HepG2 (cell line): ENCODE data around the gene PLAAT1. TPM values are rescaled to one million over a fixed set of nuclear protein-coding genes. Genes with fewer than 3 reads are reported as not detected.

ENCODE experiments used
- ATAC-seq: fragments of 200-7000 bp; cut with Tn5 transposase; 3 replicates; pipeline ENCODE4 v1.9.1; 2020; ENCODE audit warnings: mild to moderate bottlenecking, moderate library complexity
- BruUV-seq: library from RNA; stranded (reverse); fragments of 400-500 nt; replicated peaks from 2 replicates; lab custom pipeline; 2021; lab: Mats Ljungman, UMichigan
- CTCF ChIA-PET: fragments of 300-600 bp; formaldehyde crosslinking; extraction: SDS; loops from one replicate; lab custom pipeline; 2021; ENCODE audit warnings: low total read pairs, inconsistent platforms, low intra/inter-chr PET ratio; lab: Yijun Ruan, JAX
- POLR2A ChIA-PET: fragments of 350-600 bp; sonication (Branson Sonifier 250); formaldehyde crosslinking; loops from one replicate; lab custom pipeline; 2020; ENCODE audit warnings: antibody characterized with exemption, inconsistent platforms; lab: Yijun Ruan, JAX
- DNase-seq: peaks from one replicate; pipeline ENCODE4 v3.0.0-alpha.2; 2015; ENCODE audit warnings: low spot score
- FAIRE-seq: peaks from 3 replicates; lab custom pipeline; 2011; peaks lifted over from hg19 to GRCh38; lab: Jason Lieb, UNC
- H2AFZ ChIP-seq: one replicate; pipeline ENCODE4 v1.6.1; 2011; ENCODE audit warnings: low read length, inconsistent platforms
- H3K27ac ChIP-seq: fragments of 300-600 bp; 3 replicates; pipeline ENCODE4 v1.8.0; 2011; ENCODE audit warnings: mixed run types, mild to moderate bottlenecking, mixed read lengths, low read length, inconsistent platforms; ENCODE audit not compliant: insufficient read depth; ENCODE audit errors: extremely low read length
- H3K27me3 ChIP-seq, 2 experiments: fragments of 200-600 bp in 1 of 2; 2 replicates in 1 of 2; 3 replicates in 1 of 2; pipeline versions ENCODE4 v1.6.0 to v1.8.0; 2011; ENCODE audit warnings: low read length in 2 of 2, mild to moderate bottlenecking in 2 of 2, moderate library complexity in 2 of 2, inconsistent platforms in 1 of 2; ENCODE audit not compliant: insufficient read depth in 2 of 2, control insufficient read depth in 1 of 2
- H3K36me3 ChIP-seq, 2 experiments: fragments of 200-600 bp in 1 of 2; replicated peaks in 1 of 2; 2 replicates in 1 of 2; 3 replicates in 1 of 2; pipeline versions ENCODE4 v1.5.1 to v1.8.0; 2011; ENCODE audit warnings: low read length in 2 of 2, inconsistent platforms in 1 of 2; ENCODE audit not compliant: insufficient read depth in 2 of 2, control insufficient read depth in 1 of 2
- H3K4me1 ChIP-seq: 2 replicates; pipeline ENCODE4 v1.5.1; 2012; ENCODE audit warnings: low read length, inconsistent platforms; ENCODE audit not compliant: insufficient read depth
- H3K4me2 ChIP-seq: 2 replicates; pipeline ENCODE4 v1.6.0; 2011; ENCODE audit warnings: low read depth, low read length, inconsistent platforms
- H3K4me3 ChIP-seq, 3 experiments: fragments of 200-600 bp in 1 of 3; sonication (generic), shearing (Covaris generic) in 1 of 3; replicated peaks in 1 of 3; 2 replicates each; pipeline ENCODE4 v1.5.1; 2011 to 2016; ENCODE audit warnings: low read length in 3 of 3, inconsistent platforms in 2 of 3, low read depth in 2 of 3, mild to moderate bottlenecking in 2 of 3, control low read depth in 1 of 3, mixed read lengths in 1 of 3; ENCODE audit not compliant: insufficient read depth in 1 of 3
- H3K79me2 ChIP-seq: one replicate; pipeline ENCODE4 v1.6.1; 2011; ENCODE audit warnings: low read length, inconsistent platforms; ENCODE audit not compliant: insufficient read depth
- H3K9ac ChIP-seq: 2 replicates; pipeline ENCODE4 v1.6.0; 2011; ENCODE audit warnings: mild to moderate bottlenecking, low read depth, low read length, inconsistent platforms; ENCODE audit not compliant: insufficient read depth
- H3K9me3 ChIP-seq: 2 replicates; pipeline ENCODE4 v1.5.1; 2012; ENCODE audit warnings: mild to moderate bottlenecking, low read length
- H4K20me1 ChIP-seq: 2 replicates; pipeline ENCODE4 v1.6.0; 2011; ENCODE audit warnings: inconsistent platforms, mild to moderate bottlenecking, low read length, moderate library complexity; ENCODE audit not compliant: insufficient read depth
- CC2D1A ChIP-seq: sonication (generic); formaldehyde crosslinking; IDR thresholded peaks from 2 replicates; pipeline ENCODE4 v1.8.1; 2023; ENCODE audit warnings: mild to moderate bottlenecking, missing genetic modification reagents
- HIVEP1 ChIP-seq: sonication (generic); formaldehyde crosslinking; IDR thresholded peaks from 2 replicates; pipeline ENCODE4 v1.4.0; 2020; ENCODE audit warnings: mild to moderate bottlenecking, missing genetic modification reagents
- PRMT3 ChIP-seq: sonication (generic); formaldehyde crosslinking; IDR thresholded peaks from 2 replicates; pipeline ENCODE4 v1.8.1; 2022; ENCODE audit warnings: low read depth, mild to moderate bottlenecking, moderate library complexity, missing genetic modification reagents, borderline replicate concordance
- SALL1 ChIP-seq: sonication (generic); formaldehyde crosslinking; IDR thresholded peaks from 2 replicates; pipeline ENCODE4 v1.8.0; 2022; ENCODE audit warnings: mild to moderate bottlenecking, missing genetic modification reagents
- TMF1 ChIP-seq: sonication (generic); formaldehyde crosslinking; IDR thresholded peaks from 2 replicates; pipeline ENCODE4 v1.8.1; 2022; ENCODE audit warnings: low read depth, missing genetic modification reagents
- ZNF143 ChIP-seq: sonication (generic); formaldehyde crosslinking; IDR thresholded peaks from 2 replicates; pipeline ENCODE4 v1.4.0; 2020; ENCODE audit warnings: missing genetic modification reagents
- ZNF589 ChIP-seq: sonication (generic); formaldehyde crosslinking; conservative IDR thresholded peaks from 2 replicates; pipeline ENCODE4 v1.8.0; 2022; ENCODE audit warnings: mild to moderate bottlenecking, moderate library complexity, missing genetic modification reagents
- ZNF879 ChIP-seq: sonication (generic); formaldehyde crosslinking; IDR thresholded peaks from 2 replicates; pipeline ENCODE4 v1.8.1; 2023; ENCODE audit warnings: missing genetic modification reagents
- ZSCAN9 ChIP-seq: IDR thresholded peaks from 2 replicates; pipeline ENCODE4 v1.6.1; 2016; ENCODE audit warnings: borderline replicate concordance
- WGBS: methylation state at CpG from one replicate; pipeline ENCODE4 v1.1.6; 2017; ENCODE audit warnings: low lambda C conversion rate; 5-methylcytosine and 5-hydroxymethylcytosine counted together
- in situ Hi-C: cut with HindIII; loops from 2 replicates; pipeline ENCODE4 v1.10.0; 2017; ENCODE audit warnings: low pct_unique_long_range_greater_than_20kb; ENCODE audit not compliant: extremely low pct_ligation_motif_present
- intact Hi-C: fragments of 100-400 bp; cut with micrococcal nuclease; formaldehyde crosslinking; loops from one replicate; pipeline ENCODE4 v1.10.0; 2022; ENCODE audit not compliant: unreplicated experiment
- polyA plus RNA-seq, 8 experiments: library from polyadenylated mRNA; depleted of rRNA in 3 of 8; stranded (reverse) in 7 of 8; unstranded in 1 of 8; fragments of >200 nt; fragmentation: Illumina TruSeq in 4 of 8; extraction: Trizol in 4 of 8; gene quantifications; 2 replicates each; pipeline versions ENCODE4 v1.2.1 to v1.2.3, GENCODE V29; 2011 to 2016; ENCODE audit warnings: low read depth in 4 of 8, missing spikeins in 1 of 8, mixed read lengths in 1 of 8; ENCODE audit not compliant: insufficient read depth in 1 of 8
- total RNA-seq, 5 experiments: library from RNA; depleted of rRNA; stranded (reverse); fragments of >200 nt; fragmentation: Illumina TruSeq; extraction: Trizol; gene quantifications; 2 replicates each; pipeline ENCODE4 v1.2.3, GENCODE V29; 2016; ENCODE audit warnings: low read depth in 1 of 5
- TF ChIP-seq, protein P1 (sequence below): sonication (generic); formaldehyde crosslinking; IDR thresholded peaks from 2 replicates; pipeline ENCODE4 v1.4.0; 2020; ENCODE audit warnings: mild to moderate bottlenecking, low read depth, missing genetic modification reagents

Gene PLAAT1
- total and polyA plus RNA-seq, 2 of the 13 experiments (the other 11 are each of a cell fraction or from before 2014, with no cell fraction given) = not detected

DNA sequence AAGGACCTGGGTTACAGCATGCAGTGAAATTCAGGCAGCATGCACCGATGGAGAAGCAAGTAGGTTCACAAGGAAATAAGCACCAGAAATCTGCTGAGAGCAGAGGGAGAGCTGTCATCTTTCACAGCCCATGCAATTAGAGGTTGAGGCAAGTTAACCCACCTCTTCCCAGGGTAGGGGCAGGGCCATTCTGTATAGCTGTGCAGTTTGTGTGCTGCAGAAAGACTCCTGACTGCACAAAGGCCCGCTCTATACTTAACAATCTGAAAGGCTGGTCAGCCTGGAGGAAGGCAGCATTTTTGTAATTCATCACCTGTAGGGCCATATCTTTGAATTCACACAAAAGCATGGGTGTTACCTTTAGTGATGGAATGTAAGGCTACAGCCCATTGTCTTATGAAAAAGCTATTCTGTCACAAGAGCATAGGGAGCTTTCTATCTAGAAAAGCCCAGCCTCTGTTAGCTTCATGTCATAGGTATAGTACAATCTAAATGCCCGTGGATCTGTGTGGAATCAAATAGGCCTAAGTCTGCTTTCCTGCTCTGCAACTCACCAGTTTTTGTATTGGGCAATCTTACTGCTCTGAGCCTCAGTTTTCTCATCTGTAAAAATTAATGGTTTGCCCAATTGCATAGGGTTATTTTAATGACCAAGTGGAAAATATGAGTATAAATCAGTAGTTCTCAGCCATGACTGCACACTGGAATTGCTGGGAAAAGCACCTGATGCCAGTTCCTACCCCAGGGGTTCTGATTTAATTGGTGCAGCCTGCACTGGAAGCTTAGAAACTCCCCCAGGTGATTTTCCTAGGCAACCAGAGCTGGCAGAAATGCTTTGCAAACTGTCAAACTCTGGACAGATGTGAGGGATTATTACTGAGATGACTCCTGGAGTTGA lies 72.3 kb downstream of the PLAAT1 start:
- Histone ChIP-seq H3K9me3 (no peaks in the 10 kb centered on the region), H3K4me1 (no peaks in the 10 kb centered on the region), H3K27me3 (no peaks in the 10 kb centered on the region), H4K20me1 (no peaks in the 10 kb centered on the region), H3K4me3 (no peak overlapping the region)
- intact Hi-C loops = no loop called here
- in situ Hi-C loops = no loop called here
- no peak for ATAC-seq
- CTCF ChIA-PET = no interaction called here
- no peak for DNase-seq
- TF ChIP-seq SALL1 (CRISPR knock-in tag) = no peak
- TF ChIP-seq, all 625 proteins: peak for 0
- BruUV-seq = no TSS peak
- Histone ChIP-seq H3K79me2 (no peaks in the 10 kb centered on the region), H3K9ac (no peak overlapping the region), H3K27ac (no peak overlapping the region), H2AFZ (no peak overlapping the region), H3K4me2 (no peak overlapping the region), H3K36me3 (no peaks in the 10 kb centered on the region)
- 0% methylated on average over 3 of the region's 3 CpGs for WGBS
- POLR2A ChIA-PET = no interaction called here
- FAIRE-seq = no peak

DNA sequence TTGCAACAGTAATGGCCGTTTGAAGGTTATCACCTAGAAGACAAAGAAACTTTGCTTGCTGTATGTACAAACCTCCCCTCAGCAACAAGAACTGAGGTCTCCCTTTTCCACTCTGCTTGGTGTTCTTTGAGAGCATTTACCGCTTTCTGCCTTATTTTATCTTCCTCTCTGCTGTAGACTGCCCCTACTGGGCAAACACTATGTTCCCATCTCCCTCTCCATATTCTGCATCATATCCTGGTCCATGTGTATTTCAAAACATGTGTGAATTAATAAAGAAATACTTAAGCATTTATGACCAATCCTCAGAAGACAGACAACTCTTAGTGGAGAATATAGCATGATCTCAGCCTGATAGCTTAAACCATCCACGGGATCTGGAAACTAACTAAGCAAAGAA lies 73.1 kb downstream of the PLAAT1 start:
- no peak for FAIRE-seq
- ATAC-seq = peak; percentile 68
- 1% methylated on average over 3 of the region's 3 CpGs for WGBS
- in situ Hi-C loops (no loop called here), intact Hi-C loops (no loop called here)
- no peaks in the 10 kb centered on the region for H3K79me2 ChIP-seq
- no peak overlapping the region for H3K27ac ChIP-seq
- H2AFZ ChIP-seq = no peak overlapping the region
- ChIA-PET POLR2A (no interaction called here), CTCF (no interaction called here)
- H3K36me3 ChIP-seq = no peaks in the 10 kb centered on the region
- no TSS peak for BruUV-seq
- H3K4me1 ChIP-seq = no peaks in the 10 kb centered on the region
- H3K9me3 ChIP-seq = no peaks in the 10 kb centered on the region
- no peak for DNase-seq
- no peak for TF ChIP-seq ZNF589 (CRISPR knock-in tag)
- no peak for TF ChIP-seq HIVEP1
- no peak for TF ChIP-seq ZSCAN9
- no peak for TF ChIP-seq TMF1 (CRISPR knock-in tag)
- TF ChIP-seq CC2D1A (CRISPR knock-in tag) = no peak
- TF ChIP-seq, protein P1, sequence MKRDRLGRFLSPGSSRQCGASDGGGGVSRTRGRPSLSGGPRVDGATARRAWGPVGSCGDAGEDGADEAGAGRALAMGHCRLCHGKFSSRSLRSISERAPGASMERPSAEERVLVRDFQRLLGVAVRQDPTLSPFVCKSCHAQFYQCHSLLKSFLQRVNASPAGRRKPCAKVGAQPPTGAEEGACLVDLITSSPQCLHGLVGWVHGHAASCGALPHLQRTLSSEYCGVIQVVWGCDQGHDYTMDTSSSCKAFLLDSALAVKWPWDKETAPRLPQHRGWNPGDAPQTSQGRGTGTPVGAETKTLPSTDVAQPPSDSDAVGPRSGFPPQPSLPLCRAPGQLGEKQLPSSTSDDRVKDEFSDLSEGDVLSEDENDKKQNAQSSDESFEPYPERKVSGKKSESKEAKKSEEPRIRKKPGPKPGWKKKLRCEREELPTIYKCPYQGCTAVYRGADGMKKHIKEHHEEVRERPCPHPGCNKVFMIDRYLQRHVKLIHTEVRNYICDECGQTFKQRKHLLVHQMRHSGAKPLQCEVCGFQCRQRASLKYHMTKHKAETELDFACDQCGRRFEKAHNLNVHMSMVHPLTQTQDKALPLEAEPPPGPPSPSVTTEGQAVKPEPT (CRISPR knock-in tag) = no peak
- TF ChIP-seq ZNF879 (CRISPR knock-in tag) = no peak
- no peak for TF ChIP-seq ZNF143 (CRISPR knock-in tag)
- TF ChIP-seq PRMT3 (CRISPR knock-in tag) = no peak
- H3K4me2 ChIP-seq = no peak overlapping the region
- no peak overlapping the region for H3K9ac ChIP-seq
- no peak overlapping the region for H3K4me3 ChIP-seq
- H3K27me3 ChIP-seq = no peaks in the 10 kb centered on the region
- no peaks in the 10 kb centered on the region for H4K20me1 ChIP-seq
